ENCODE data around the gene CNBD2. TPM values are rescaled to one million over a fixed set of nuclear protein-coding genes. Genes with fewer than 3 reads are reported as not detected.
A peak's percentile ranks its signal among the peaks of the same experiment; 100 is the strongest.
"Not testable (repeated sequence)": the region's sequence is repeated elsewhere in the genome, so short reads cannot be mapped to it uniquely, and the experiment has no call there.

CNBD2 gene
- polyA plus RNA-seq, 1 donor = 0.51 TPM

DNA sequence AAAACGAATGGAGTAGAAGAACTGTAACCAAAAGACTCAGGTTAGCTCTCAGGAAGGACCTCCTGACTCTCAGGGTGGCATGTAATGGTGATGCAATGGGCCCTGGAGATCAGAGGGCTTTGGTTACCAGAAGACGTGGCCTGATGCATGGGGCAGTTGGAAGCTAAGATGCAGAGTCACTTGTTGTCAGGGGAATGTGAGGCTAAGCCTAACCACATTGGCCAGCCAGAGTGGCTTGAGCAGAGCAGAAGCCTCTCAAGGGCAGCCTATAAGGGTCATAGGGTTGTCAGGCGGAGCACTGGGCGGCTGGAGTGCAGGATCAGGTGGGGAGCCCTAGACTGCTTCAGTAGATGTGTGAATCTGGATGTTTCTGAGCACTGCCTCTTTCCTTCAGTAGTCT, 5.9 kb downstream of the CNBD2 start:
- no peak for DNase-seq (ENCODE audit: low read depth)

DNA sequence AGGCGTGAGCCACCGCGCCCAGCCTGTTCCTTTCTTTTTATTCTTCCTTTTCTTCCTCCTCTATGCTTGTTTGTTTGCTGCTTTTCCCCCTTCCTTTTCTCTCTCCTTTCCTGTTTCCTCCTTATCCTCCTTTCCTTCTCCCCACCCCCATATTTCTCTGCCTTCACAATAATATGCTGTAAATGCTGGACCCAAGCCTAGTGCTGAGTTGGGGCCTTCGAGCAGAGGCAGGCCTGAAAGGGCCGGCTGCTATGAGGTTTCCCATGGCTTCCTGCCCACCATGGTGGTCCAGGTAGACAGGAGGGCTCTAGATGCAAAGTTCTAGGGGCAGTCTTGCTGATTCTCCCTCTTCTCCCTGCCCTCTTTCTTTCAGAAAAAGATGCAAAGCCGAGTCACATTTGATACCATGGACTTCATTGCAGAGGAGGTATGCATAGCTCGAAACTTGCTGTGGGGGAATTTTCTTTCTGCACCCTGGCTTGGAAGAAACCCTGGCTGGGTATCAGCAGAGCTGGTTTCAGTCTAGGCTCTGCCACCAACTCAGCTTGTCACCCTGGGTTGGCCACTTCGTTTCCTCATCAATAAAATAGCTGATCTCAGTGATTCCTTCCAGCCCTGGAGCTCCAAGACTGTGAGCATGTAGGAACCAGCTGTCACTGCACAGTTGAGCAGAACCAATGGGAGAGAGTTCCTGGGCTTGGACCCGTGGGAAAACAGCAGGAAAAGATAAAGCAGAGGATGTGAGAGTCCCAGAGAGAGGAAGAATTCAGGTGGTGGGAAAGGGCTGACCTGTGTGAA, 7.4 kb downstream of the CNBD2 start:
- DNase-seq (ENCODE audit: low read depth) = no peak

DNA sequence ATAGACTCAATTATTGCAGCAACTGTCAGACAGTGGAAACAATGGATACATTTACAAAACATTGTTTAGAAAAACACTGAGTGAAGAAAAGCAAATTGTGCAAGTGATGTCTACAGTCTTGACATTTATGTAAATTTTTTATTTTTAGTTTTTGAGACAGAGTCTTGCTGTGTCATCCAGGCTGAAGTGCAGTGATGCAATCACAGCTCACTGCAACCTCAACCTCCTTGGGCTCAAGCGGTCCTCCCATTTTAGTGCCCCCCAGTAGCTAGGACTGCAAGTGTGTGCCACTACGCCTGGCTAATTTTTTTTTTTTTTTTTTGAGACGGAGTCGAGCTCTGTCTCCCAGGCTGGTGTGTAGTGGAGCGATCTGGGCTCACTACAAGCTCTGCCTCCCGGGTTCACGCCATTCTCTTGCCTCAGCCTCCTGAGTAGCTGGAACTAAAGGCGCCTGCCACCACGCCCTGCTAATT, 9.7 kb downstream of the CNBD2 start:
- DNase-seq (ENCODE audit: low read depth) = no peak

DNA sequence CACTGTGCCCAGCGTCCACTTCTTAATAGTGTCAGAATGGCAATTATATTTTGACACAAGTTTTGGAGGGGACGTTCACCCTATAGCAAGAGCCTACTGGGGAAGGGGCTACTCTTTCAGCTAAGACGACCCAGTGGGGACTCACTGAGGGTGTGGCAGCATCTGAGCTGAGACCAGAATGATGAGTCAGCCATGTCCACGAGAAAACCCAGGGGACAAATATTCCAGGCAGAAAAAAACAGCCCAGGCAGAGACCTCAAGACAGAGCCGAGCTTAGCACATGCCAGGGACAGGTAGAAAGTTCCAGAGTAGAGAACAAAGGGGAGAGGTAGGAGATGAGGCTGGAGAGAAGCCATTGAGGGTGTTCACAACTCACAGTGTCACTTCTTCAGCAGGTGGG, 11.2 kb downstream of the CNBD2 start:
- no peak for DNase-seq (ENCODE audit: low read depth)

DNA sequence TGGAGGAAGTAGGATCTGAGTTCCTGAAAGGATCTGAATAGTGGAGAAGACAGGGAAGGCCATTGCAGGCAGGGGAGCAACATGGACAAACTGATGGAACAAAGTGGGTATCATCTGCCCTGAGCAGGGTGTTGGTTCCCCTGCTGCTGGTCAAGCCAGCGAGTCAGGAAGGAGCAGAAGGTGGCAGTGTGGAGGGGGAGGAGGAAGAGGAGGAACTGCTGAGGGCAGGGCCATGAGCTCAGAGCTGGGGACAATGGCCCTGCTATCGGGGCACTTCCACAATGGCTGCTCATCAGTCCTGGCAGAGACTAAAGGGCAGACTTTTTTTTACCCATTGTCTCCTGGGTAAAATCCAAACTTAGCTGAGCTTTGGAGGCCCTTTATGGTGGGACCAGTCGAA, 13.6 kb downstream of the CNBD2 start:
- no peak for DNase-seq (ENCODE audit: low read depth)

DNA sequence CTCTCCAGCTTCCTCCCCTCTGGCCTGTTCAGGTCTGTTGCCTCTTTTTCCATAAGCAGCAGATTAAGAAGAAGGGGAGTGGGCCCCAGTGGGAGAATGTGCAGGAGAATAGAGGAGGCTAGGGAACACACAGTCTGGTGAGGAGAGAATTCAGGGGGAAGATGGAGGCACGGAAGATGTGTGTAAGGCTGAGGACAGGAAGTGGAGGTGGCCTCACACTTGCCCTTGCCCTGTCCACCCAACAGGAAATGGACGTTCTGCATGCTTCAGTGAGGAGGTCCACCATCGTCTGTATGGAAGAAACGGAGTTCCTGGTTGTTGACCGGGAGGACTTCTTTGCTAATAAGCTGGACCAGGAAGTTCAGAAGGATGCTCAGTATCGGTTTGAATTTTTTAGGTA, 16.0 kb downstream of the CNBD2 start:
- no peak for DNase-seq (ENCODE audit: low read depth)

DNA sequence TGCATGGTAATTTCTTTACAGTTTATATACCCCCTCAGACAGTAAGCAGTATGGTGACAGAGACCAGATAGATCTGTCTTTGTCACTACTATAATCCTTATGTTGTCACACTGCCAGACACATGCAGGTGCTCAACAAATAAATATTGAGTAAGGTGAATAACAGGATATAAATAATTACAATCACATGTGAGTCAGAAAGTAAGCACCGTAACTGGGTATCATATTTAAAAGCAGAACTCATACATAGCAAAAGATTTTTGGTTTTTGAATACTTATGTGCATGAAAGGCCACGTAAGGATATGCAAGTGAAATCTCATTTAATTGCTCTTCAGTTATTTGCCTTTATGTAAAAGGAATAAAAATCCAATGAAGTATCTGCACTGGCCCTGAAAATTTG, 17.4 kb downstream of the CNBD2 start:
- DNase-seq (ENCODE audit: low read depth) = no peak

DNA sequence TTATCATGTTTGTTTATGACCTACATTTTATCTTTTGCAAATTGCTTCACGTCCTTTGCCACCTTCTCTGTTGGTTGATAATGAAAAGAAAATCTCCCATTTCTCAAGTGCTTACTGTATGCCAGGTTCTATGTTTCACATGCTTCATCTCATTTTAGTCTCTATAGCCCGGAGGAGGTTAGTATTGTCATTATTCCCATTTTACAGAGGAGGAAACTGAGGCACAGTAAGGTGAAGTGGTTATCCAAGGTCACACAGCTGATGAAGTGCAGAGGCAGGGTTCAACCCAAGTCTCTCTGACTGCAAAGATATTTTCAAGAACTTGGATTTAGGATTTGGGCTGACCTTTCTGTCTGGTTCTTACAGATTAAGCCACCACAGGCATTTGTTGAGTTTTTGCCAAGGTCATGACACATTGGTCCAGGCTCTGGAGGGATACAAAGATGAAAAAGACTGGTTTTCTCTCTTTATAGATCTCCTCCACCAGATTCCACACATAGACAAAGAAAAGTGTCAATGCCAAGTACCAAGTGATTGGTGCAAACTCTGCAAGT, 20.6 kb downstream of the CNBD2 start:
- no peak for DNase-seq (ENCODE audit: low read depth)

DNA sequence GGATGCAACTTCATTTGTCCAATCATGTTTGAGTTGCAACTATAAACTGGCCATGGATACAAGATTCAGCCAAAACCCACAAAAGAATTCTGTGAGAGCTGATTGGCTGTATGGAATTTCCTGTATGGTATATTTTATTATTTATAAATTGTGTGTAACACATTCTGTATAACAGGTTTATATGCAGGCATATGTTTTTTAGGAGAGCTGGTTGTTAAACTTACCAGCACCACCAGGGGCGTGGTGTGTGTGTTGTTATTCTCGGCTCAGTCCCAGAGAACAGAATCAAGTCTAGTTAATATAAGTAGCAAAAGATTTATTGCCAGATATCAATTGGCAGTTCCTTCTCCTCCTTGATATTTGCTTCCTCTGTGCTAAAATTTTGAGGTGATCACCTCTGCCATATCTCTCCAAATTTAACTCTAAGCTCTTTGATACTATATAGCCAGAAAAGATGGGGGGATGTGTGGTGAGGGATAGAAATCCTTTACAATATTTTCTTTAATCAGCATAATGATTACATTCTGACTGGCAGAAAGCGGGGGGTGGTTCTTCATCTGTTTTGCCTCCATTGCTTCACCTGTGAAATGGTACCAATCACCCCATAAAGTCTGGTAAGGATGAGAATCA, 22.9 kb downstream of the CNBD2 start:
- no peak for DNase-seq (ENCODE audit: low read depth)

DNA sequence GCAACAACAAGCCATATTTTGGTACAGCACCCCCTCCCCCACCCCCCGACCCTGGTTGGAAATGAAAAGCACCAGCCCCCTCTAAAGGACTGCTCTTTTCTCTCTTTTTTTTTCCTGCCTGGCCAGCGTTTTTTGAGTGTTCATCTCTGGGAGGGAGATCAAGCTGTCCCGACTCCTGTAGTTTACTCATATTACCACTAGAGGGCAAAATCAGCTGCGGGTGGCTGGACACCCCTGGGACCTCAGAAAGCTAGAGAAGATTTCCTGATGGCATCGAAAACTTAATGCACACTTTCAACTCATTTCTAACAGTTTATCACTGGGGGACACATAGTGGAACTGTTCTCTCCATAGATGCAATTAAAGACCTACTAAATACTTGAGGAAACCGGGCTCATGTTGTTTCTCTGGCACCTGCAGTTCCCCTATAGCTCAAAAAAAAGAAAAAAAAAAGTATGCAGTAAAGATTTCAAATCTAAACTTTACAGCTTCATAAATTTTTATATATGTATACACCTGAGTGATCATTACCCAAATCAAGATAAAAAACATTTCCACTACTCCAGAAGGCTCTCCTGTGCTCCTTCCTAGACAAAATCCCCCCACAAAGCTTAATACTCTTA, 24.4 kb downstream of the CNBD2 start:
- DNase-seq (ENCODE audit: low read depth) = peak; percentile 36

DNA sequence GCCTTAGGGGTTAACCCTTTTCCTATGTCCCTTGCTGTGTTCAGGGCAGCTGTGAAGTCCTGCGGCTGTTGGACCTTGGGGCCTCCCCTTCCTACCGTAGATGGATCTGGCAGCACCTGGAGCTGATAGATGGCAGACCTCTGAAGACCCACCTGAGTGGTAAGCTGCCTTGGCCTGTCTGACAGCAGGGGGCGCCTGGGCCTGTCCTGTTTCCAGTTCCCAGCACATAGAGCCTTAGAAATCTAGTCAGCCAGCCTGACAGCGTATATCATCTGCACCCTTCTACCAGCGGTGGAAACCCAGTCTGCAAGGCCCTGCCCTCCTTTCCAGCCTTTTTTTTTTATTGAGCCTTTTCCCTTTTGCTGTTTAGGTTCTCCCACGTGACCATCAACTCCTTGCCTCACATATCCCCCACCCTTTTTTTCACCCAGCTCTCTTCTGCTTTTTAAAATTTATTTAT, 26.6 kb downstream of the CNBD2 start:
- DNase-seq (ENCODE audit: low read depth) = peak; percentile 31

DNA sequence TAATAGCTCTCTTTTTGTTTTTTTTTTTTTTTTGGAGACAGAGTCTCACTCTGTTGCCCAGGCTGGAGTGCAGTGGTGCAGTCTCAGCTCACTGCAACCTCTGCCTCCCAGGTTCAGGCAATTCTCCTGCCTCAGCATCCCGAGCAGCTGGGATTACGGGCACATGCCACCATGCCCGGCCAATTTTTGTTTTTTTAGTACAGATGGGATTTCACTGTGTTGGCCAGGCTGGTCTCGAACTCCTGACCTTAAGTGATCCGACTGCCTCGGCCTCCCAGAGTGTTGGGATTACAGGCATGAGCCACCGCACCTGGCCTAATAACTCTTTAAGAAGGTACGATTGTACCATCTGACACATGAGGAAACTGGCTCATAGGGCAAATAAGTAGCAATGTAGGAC, 28.1 kb downstream of the CNBD2 start:
- DNase-seq (ENCODE audit: low read depth) = not testable (repeated sequence)

DNA sequence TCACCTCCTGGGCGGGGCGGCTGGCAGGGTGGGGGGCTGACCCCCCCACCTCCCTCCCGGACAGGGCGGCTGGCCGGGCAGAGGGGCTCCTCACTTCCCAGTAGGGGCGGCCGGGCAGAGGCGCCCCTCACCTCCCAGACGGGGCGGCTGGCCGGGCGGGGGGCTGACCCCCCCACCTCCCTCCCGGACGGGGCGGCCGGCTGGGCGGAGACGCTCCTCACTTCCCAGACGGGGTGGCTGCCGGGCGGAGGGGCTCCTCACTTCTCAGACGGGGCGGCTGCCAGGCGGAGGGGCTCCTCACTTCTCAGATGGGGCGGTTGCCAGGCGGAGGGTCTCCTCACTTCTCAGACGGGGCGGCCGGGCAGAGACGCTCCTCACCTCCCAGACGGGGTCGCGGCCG, 32.9 kb downstream of the CNBD2 start:
- DNase-seq (ENCODE audit: low read depth) = not testable (repeated sequence)

DNA sequence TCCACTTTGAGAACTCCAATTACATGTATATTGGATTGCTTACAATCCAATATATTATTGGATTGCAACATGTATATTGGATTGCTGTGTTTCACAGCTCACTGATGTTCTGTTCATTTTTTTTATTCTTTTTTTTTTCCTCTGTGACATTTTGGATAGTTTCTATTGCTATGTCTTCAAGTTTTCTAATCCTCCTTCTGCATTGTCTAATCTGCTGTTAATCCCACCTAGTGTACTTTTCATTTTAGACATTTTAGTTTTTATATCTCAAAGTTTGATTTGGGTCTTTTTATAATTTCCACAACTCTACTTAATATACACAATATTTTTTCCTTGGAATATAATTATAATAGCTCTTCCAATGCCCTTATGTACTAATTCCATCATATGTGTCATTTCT, 34.5 kb downstream of the CNBD2 start:
- DNase-seq (ENCODE audit: low read depth) = no peak

DNA sequence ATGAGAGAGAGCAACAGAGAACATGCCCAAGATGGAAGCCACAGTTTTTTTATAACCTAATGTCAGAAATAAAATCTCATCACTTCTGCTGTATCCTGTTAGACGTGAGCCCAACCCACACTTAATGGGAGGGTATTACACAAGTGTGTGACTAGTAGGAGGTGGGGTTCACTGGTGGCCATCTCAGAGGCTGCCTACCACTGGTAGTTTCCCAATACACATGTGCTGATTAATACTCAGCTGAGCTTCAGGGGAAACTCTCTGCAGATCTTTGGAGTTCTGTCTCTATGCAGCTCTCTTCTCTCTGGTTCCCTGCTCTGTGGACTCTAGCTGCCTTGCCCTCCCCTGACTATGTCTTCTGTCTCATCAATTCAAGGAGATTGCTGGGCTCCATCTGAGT, 35.7 kb downstream of the CNBD2 start:
- no peak for DNase-seq (ENCODE audit: low read depth)

DNA sequence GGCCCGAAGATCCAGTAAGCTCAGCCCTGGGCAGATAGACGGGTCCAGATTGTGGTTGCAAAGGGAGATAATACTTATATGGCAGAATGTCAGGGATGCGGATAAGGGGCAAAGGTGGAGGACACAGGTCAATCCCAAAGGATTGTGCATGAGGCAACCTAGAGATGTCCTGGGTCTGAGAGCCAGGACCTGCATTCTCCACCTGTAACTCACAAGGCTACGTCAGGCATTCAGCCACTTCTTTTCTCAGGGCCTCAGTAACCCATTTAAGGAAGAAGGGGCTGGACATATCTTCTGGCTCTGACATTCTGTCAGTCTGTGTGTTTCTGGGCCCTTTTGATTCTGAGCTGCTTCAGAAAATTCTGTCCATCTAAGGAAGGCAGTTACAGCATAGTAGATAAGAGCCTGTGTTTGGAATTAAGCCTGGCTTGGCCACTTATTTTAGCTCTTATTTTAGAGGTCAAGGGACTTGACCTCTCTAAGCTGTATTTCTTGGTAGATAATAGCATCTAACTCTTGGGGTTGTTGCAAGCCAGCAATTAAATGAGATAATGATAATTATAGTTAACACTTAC, 40.2 kb downstream of the CNBD2 start:
- DNase-seq (ENCODE audit: low read depth) = no peak

DNA sequence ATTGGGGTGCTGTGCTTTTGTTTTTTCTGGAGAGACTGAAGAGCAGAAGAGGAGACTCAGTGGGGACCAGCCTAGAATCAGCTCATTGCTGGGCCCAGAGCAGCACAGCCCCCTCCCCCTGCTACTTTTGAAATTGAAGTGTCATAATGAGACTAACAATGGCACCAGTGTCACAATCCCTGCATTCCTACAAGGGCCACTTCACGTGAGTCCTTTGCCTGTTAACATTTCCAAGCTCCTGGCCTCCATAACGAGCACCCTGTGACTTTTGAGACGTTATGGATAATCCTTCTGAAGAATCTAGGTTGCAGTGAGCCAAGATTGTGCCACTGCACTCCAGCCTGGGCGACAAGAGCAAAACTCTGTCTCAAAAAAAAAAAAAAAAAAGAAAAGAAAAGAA, 41.7 kb downstream of the CNBD2 start:
- DNase-seq (ENCODE audit: low read depth) = no peak

DNA sequence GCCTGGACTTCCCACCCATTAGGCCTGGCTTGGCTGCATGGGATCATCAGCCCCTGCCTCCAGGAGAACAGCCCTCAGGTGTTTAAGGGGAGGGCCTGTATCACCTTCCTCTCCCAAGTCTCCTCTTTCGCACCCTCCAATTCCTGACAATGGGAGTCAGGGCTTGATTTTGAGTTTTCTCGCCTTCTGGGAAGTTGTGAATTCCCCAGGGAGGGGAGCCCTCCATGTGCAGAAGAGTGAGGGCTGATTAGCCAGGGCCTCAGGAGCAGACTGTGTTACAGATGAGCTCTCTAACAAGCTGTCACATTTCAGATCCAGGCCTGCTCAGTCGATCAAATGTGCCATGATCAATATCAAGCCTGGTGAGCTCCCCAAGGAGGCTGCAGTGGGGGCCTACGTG, 42.4 kb downstream of the CNBD2 start:
- no peak for DNase-seq (ENCODE audit: low read depth)

DNA sequence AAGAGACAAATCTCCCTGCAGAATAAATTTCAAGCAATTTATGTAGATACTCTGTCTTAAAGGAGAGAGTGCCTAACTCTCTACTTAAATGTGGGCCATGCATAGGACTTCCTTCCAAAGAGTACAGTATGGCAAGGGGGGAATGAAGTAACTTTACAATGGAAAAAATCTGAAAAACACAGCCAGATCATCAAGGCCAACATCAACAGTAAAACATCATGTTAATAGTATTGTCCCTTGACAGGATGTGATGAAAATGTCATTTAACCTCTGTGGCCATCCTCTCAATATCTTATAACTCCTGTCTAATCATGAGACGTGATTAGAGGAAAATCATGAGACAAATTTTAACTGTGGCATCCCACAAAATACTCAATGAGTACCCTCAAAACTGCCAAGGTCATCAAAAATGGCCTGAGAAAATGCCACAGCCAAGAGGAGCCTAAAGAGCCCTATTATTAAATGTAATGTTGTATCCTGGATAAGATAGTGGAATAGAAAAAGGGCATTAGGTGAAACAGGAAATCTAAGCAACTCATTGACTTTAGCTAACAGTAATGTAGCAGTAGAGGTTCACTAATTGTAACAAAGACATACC, 47.5 kb downstream of the CNBD2 start:
- DNase-seq (ENCODE audit: low read depth) = no peak

DNA sequence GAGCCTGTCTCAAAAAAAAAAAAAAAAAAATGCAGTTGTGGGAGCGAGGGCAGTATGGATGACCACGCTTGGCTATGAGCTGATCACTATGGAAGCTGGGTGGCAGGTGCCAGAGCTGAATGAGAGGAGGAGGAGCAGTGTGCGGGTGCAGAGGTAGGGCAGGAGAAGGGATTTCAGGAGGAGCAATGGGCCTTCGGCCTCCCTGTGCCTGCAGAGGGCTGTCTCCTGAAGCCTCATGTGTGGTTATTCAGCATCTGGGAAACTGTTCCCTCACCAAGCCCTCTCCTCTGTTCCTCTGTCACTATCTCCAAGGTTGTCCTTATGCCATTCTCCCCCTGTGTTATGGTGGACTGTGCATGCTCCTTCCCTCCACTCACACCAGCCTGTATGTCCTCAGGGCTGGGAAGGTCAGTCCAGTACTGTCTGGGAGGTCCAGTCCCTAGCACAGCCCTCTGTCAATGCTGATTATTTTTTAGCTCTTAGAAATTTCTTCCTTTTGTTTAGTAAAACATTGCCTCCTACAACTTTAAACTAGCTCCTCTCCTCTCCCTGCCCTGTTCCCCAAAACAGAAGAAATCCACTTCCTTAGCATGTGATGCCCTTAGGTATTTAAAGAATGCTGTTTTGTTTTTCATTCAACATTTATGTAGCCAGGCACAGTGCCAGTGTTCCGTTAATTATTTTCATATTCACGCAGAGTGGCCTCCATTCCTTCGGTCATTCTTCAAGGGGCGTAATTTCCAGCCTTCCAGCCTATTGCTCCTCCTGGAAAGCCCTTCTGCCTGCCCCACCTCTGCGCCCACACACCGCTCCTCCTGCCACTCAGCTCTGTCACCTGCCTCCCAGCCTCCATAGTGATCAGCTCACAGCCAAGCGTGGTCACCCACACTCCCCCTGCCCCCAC, 48.9 kb downstream of the CNBD2 start:
- peak; percentile 44 for DNase-seq (ENCODE audit: low read depth)

All from forelimb muscle (tissue), 1 donor.